Stimulated activated CD8-positive, alpha-beta memory T cell treated with anti-CD3 and anti-CD28 coated beads, Interleukin-2, amount 100 ng/mL, for 48 hours (primary cell): ENCODE data around the gene AURKAIP1.

Experiments
- DNase-seq, 2 donors: peaks; one replicate each; pipeline ENCODE4 v3.0.0-alpha.2; 2020; ENCODE audit warnings: low read depth in 2 of 2

Gene AURKAIP1

GRCh38 chr1:1333551-1334241 is 41.3 kb downstream of the AURKAIP1 start:
- no peak for DNase-seq

GRCh38 chr1:1332774-1333480 is 42.1 kb downstream of the AURKAIP1 start:
- DNase-seq = no peak

GRCh38 chr1:1332031-1332755 is 42.8 kb downstream of the AURKAIP1 start:
- DNase-seq = no peak

- DNase-seq = no peak
Observed at GRCh38 chr1:1331068-1331965, 43.7 kb downstream of the AURKAIP1 start, which contains the start of gene TAS1R3. TSS of gene TAS1R3 (plus strand) at chr1:1331280. CDS start at chr1:1331346, 66 bp downstream.

- DNase-seq = no peak
Observed at GRCh38 chr1:1330366-1331067, 44.5 kb downstream of the AURKAIP1 start.

- DNase-seq = no peak
Observed at GRCh38 chr1:1329304-1330210, 45.5 kb downstream of the AURKAIP1 start.

- DNase-seq = no peak
Observed at GRCh38 chr1:1328254-1328653, 46.8 kb downstream of the AURKAIP1 start.

- DNase-seq = no peak
Observed at GRCh38 chr1:1327291-1327690, 47.7 kb downstream of the AURKAIP1 start.

GRCh38 chr1:1326075-1326605 is 48.9 kb downstream of the AURKAIP1 start:
- no peak for DNase-seq

- no peak for DNase-seq
Observed at GRCh38 chr1:1325288-1326074, 49.5 kb downstream of the AURKAIP1 start.

- peak; percentile 95 to 96 for DNase-seq
Observed at GRCh38 chr1:1324524-1325287, 50.3 kb downstream of the AURKAIP1 start, which contains the start of the genes CPTP and INTS11. TSS of gene CPTP (plus strand) at chr1:1324802. CDS start at chr1:1326911, 2,109 bp downstream. TSS of gene INTS11 (minus strand) at chr1:1324660. CDS start at chr1:1324608, 52 bp downstream.

GRCh38 chr1:1324084-1324523 is 50.9 kb downstream of the AURKAIP1 start:
- DNase-seq = no peak
